Inferior parietal cortex (tissue), 1 donor: ENCODE data around the gene BNIP3.
"Not testable (repeated sequence)": the region's sequence is repeated elsewhere in the genome, so short reads cannot be mapped to it uniquely, and the experiment has no call there.

Source experiments
- DNase-seq: peaks from one replicate; pipeline ENCODE4 v3.0.0-alpha.2; 2016; ENCODE audit errors: extremely low spot score

Gene BNIP3

DNA sequence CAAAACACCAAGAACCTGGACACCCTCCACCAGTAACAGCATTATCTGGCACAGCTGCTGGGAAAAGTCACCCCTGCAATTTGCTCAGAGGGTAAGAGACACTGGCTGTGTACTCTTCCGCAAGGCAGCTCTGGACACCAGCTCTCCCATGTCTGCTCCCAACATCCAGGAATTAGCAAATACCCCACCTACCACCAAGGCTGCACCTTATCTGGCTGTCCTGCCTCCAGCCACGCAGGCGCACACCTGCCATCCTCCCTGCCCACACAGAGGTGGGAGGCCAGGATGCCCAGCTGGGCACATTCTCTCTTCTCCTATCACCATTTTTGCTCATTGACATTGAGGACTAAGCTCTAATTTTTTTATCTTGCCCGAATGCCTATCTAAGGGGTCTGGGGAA lies 20.3 kb upstream of the BNIP3 start:
- no peak for DNase-seq

DNA sequence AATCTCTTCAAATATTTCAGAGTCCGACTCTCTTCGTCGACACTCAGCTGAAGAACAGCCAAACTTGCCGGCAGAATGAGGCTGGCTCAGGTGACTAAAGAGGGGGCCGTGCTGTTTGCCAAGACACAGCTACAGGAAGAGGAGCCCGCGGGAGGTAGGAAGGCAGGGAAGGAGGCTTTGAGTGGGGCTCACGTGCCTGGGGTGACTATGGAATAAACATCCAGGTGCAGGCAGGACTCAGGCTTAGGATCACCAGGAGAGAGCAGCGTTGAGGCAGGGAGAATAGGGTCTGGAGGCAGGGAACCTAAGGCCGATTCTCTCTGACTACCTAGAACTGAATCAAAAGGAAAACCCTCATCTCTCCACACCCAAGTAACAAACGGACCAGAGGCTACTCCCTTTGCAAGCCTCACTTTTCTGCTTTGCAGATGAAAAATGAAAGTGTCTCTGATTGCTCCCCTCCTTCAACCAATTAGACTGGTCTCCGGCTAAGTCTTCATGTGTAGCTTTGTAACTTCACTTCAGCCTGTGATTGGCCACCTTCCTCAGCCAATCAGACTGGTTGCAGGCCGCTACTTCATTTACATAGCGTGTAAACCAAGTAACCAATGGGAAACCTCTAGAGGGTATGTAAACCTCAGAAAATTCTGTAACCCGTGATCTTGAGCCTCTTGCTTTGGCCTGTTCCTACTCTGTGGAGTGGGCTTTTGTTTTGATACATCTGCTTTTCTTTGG lies 19.7 kb upstream of the BNIP3 start:
- no peak for DNase-seq

DNA sequence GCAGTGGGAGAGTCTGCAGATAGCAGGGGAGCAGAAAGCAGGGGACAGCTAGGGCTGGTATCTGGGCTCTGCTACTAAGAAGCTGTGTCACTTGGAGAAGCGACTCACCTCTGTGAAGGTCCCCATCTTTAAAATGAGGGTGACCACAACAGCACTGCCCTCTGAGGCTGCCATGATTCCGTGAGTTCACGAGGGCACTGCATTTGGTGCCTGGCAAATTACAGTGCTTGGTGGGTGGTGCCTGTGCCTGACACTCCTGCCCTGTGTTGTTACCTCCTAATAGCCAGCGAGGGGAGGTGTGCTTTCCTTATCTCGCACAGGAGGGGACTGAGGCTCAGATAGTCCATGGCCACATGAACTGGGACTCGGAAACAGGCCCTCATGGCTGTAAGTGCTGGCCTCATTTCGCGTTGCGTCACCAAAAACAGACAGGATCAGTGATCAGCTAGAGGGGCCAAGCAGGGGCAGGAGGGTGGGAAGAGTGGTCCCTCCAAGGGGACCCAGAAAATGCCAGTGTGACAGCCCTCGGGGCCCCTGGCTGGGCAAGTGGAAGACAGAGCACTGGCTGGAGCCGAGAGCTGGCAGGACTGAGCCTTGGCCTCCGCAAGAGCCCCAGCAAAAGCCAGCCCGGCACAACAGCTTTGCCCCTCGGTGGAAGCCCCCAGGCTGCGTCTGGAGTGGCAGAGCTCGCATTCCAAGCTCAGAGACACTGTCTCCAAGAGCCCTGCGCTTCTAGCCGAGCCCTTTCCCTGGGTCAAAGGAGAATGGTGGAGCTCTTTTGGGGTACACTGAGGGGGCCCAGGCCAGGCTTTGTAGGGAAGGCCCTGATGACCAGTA lies 17.3 kb upstream of the BNIP3 start:
- DNase-seq = no peak

DNA sequence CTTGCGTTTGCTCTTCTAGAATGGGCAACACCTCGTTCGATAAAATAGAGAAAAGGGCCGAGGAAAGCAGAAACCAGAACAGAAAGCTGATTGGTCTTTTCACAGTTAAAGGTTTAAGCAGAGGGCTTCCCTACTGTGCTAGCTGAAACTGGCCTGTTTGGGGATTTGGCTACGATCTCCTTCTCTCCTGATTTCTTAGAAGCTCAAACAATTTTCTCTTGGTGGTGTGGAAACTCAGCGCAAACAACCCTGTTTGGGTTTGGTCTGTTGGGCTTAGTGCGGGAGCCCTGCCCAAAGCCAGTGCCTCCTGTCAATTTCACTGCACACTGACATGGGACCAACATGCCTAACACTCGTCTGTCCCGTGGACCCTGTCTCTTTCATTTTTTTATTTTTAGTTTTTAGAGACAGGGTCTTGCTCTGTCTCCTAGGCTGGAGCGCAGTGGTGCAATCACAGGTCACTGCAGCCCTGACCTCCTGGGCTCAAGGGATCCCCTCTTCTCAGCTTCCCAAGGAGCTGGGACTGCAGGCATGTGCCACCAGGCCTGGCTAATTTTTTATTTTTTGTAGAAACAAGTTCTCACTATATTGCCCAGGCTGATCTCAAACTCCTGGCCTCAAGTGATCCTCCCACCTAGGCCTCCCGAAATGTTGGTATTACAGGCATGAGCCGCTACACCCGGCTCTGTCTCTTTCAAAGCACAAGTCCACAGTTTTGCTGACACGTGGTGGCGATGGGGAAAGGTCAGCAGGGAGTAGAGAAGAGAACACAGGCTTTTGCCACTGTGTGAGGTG lies 16.5 kb upstream of the BNIP3 start:
- no peak for DNase-seq

DNA sequence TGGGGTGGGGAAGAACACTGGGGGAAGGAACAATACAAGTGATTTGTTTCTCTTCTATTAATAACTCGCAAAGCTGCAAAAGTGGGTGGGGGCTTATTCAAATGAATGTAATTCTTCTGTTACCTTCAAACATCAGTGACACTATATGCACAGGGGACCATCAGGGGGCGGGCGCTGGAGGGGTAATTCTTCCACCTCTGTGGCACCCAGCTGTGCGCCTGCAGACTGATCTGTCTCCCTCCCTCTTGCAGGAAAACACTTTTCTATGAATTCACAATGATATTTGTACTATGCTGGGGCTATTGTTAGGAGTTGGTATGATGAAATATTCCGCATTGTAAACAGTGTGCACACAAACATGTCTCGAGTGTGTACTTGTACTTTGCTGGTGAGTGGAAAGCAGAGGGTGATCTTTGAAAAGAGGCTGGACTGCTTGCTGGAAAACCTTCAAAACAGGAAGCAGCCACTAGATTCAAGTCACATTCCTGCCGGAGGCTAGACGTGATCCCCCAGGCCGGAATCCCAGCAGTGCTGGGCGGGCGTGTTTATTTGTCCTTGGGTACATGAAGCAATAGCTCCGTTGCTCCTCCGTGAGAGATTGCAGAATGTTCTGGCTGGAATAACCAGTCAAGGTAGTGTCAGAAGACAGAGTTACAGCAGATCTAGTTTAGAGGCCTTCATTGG lies 15.8 kb upstream of the BNIP3 start:
- DNase-seq = no peak

DNA sequence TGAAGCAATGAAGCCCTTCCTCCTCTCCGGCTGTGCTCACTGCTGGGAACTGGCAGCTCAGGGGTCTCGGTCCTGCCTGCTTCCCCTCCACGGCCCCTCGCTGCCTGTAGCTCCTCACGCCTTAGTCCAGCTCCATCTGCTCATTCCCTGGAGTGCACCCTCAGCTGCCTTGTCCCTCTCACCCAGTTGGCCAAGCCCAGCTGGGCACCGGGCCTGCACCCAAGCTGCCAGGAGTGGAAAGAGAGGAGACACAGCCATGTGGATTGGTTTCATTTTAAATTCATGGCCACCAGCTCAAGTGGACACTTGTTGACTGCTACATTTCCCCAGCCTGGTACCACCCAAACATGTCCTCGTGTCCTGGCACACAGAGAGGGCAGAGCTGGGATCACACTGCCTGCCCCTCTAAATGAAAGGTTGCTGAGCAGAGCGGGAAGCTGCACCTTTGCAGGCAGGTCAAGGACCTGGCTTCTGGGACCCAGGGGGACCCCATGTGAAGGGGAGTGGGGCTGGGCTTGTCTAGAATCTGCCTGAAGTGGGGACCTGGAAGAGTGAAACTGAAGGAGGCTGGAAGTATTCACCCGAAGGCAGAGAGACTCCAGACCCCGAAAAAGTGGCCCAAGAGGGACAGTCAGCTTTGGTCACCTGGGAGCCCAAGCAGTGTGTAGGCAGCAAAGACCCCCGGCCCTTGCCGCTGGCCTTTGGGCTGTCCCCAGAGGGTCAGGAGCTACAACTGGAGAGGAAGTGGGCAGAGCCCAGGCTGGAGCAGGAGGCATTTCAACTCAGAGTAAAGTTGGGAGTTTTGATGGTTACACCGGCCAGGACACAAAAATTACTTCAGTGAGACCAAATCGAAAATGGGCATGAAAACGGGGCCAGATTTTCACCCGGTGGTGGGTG lies 15.0 kb upstream of the BNIP3 start:
- DNase-seq = no peak

DNA sequence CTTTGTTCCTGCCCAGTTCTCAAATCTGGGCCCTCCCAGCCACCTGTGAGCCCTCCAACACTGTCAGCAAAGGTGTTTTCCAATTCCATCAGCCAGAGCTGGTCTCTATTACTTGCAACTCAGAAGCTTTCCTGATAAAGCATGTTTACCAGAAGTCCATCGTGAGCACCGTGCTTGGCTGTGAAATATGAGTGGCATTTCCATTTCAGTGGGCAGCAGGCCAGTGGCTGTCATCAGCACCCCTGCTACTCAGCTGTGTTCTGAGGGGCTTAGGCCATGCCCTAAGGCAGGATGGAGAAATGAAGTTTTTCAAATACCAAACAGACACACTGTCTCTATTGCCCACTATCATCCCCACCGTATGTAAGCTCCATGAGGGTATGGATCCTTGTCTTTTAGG lies 12.7 kb upstream of the BNIP3 start:
- no peak for DNase-seq

DNA sequence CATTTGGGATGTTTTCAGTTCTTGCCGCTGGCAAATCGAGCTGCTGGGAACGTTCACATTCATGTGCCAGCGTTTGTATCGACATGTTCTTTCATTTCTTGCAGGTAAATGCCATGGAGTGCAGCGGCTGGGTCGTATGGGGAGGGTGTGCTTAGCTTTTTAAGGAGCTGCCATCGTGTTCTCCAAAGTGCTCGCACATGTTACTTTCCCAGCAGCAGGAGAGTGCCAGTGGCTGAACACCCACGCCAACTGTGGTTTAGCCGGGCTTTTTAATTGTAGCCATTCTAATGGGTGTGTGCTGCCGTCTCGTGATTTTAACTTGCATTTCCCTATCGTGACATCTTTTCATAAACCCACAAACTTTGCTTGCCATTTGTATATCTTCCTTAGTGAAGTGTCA lies 11.6 kb upstream of the BNIP3 start:
- DNase-seq = no peak

DNA sequence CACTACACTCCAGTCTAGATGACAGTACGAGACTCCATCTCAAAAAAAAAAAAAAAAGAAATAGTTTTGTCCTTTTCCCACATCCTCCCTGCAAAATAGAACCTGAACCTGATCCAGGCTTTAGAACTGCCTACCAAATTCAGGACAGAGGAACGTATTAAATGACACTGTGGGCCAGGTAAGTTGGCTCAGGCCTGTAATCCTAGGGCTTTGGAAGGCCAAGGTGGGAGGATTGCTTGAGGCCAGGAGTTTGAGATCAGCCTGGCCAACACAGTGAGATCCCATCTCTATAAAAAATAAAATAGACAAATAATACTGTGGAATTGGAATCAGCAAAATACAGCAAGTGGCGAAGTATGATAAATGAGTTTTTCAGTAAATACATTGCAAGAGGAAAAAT lies 10.0 kb upstream of the BNIP3 start:
- DNase-seq = no peak

DNA sequence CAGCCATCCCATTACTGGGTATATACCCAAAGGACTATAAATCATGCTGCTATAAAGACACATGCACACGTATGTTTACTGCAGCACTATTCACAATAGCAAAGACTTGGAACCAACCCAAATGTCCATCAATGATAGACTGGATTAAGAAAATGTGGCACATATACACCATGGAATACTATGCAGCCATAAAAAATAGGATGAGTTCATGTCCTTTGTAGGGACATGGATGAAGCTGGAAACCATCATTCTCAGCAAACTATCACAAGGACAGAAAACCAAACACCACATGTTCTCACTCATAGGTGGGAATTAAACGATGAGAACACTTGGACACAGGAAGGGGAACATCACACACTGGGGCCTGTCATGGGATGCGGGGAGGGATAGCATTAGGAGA lies 6.1 kb upstream of the BNIP3 start:
- DNase-seq = not testable (repeated sequence)

DNA sequence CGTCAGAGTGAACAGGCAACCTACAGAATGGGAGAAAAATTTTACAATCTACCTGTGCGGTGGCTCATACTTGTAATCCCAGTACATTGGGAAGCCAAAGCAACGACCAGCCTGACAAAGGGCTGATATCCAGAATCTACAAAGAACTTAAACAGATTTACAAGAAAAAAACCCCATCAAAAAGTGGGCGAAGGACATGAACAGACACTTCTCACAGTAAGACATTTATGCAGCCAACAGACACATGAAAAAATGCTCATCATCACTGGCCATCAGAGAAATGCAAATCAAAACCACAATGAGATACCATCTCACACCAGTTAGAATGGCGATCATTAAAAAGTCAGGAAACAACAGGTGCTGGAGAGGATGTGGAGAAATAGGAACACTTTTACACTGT lies 5.6 kb upstream of the BNIP3 start:
- not testable (repeated sequence) for DNase-seq

DNA sequence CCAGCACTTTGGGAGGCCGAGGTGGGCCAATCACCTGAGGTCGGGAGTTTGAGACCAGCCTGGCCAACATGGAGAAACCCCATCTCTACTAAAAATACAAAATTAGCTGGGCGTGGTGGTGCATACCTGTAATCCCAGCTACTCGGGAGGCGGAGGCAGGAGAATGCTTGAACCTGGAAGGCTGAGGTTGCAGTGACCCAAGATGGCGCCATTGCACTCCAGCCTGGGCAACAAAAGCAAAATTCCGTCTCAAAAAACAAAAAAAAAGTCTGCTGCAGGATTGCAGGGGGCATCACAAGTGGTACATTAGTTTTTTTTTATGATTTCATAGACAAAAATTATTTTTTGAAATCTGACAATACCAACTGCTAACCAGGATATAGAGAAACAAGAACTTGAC lies 5.1 kb upstream of the BNIP3 start:
- DNase-seq = not testable (repeated sequence)

DNA sequence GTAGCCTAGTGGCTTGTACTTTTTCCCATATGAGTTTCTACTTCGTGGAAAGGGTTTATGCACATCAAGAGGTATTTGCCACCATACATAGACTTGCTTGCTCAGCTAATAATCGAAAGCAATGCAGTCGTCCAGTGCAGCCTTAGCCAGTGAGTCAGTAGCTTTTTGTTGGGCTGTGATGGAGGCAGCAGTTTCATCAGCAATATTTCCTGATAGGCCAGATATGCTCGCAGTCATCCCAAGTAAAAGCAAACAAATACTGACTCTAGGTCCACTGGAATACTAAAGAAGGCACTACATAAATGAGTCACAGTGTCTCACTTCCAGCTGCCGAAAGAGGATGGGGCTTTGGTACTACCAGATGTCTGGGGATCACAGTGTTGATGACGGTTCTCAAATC lies 2.1 kb upstream of the BNIP3 start:
- DNase-seq = no peak

DNA sequence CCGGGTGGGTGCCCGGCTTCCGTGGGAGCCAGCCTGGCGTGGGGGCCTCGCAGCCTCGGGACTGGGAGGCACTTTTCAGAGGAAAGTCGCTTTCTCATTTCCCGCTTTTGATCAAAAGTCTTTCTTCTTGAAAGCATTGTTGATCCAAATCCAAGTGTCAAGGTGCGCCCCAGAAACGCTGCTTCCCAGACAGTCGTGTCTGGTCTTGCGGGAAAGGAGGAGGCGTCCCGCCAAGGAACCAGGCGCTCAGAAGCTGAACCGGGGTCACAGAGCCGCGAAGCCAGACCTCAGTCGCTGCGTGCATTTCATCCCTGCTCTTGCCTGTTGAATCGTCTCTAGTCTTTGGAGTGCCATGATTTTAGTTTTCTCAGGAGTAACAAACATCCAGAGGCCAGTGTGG lies 1.1 kb upstream of the BNIP3 start:
- no peak for DNase-seq

DNA sequence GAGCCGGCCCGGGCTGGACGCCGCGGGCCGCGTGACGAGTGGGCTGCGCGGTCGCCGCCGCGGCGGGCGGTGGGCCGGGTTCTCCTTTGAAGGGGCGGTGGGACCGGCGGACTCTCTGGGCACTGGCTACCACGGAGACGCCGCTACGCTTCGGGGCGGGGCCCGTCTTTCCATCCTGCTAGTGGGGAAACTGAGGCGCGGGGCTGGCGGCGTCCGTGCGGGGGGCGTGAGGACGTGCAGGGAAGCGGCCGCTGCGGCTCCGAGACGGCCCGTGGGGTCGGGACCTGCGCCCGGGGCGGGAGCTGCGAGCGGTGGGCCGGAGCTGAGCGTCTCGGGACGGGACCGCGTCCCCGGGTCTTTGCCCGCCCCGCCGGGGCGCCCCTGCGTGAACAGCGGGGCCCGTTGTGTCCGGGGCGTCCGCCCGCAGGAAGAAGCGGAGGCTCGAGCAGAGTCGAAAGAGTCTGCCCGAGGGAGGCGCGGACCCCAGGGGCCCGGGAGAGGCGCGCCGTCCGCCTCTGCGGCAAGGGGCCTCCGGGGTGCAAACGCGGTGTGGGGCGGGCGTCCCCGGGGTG lies 548 bp upstream of the BNIP3 start:
- DNase-seq = no peak

DNA sequence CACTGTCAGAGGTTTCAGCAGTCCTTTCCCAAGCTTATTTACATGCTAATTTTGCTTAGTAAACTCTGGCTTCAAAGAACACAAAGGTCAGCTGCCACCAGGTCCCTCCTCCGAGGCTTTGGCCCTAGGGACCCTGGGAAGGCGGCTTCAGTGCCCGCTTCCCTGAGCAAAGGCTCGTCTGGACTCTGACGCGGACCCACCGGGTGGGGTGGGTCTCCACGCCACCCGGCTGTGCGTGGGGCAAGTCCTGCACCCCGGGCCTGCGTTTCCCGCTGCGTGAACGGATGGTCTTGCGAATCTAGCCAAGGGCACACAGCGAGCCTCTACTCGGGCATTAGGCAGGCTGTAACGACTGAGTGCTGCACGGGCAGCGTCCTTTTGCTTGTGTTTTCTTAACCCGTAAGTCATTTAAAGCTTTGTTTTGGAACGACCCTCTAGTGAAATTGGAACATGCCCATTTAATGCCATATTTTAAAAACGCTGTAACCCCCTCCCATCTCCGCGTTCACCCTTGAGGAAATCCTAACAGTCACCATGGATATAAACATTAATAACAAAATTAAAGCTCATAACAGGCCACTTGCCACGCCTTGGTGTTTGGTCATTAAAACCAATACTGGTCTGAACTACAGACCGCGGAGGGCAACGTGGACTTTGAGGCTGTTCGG lies 828 bp downstream of the BNIP3 start:
- no peak for DNase-seq

DNA sequence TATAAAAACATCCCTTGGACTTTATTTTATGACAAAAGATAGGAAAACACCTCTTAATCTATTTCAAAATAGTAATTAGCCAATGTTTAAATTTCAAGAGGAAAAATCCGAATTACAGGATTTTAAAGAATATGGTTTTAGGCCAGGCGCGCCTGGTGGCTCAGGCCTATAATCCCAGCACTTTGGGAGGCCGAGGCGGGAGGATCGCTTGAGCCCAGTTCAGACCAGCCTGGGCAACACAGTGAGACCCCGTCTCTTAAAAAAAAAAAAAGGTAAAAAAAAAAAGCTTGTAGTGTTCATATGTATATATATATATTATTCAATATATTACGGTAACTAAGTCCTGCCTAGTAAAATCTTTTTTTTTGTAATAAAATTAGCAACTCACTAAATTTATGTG lies 1.4 kb downstream of the BNIP3 start:
- no peak for DNase-seq

DNA sequence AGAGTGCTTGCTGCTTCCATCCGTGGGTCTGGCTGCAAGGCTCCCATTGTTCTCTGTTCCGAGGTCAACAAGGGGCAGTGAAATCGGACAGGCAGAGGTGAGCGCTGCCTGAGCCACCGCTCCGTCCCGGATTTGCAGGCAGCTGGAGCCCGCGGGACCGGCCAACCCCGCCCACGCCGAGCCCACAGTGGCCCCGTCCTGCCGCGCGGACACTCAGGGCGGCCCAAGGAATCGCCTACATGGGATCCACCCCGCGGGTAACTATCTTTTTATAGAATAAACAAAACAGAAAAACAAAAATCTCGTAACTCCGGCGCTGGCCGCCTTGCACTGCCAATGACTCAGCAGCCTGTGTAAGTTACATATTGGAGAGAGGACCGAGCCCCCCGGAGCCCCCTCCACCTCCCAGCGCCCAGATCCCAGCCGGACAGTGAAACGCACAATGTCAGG lies 1.9 kb downstream of the BNIP3 start:
- DNase-seq = no peak

DNA sequence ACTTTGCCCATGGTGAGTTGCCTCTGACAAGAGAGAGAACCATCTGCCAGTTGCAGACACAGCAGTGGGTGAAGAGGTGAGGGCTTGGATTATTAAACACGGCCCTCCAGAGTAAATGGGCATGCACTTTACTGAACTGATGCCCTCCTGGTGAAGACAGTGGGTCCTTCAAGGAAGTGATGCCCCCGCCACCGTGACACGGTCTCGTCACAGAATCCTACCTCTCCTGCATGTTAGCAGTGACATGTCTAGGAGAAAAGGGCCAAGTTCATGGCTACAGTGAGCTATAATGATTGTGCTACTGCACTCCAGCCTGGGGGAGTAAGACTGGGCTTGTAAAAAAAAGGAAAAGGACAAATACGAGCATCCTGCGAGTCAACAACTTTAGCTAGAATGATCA lies 2.4 kb downstream of the BNIP3 start:
- no peak for DNase-seq

DNA sequence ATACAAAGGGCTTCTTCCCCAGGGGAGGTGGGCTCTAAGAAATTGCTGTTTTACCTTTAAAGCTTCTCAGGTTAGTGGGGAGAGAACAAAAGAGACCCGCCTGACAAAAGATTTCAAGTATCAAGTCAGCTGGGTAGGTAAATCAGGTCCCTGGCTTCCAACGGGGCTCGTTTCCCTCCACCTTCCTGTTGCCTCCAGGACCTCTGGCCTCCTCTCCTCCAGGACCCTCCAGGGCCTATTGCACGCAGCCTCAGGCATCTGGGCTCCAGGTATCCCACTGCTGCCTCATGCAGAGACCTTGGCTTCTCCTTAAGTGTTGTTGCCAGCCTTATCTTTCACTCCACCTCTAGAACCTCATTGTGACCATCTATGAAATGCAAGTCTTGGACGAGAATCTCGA lies 2.9 kb downstream of the BNIP3 start:
- DNase-seq = no peak
